HEK293T (cell line): Measurements from ENCODE around the gene CCDC180.

Experiments used
- CTCF ChIA-PET: fragments of 350-600 bp; formaldehyde crosslinking; extraction: SDS; loops from one replicate; lab custom pipeline; 2021; ENCODE audit warnings: antibody characterized with exemption, inconsistent platforms; lab: Yijun Ruan, JAX
- POLR2A ChIA-PET: fragments of 350-600 bp; formaldehyde crosslinking; extraction: SDS; loops from one replicate; lab custom pipeline; 2020; ENCODE audit warnings: antibody characterized with exemption, inconsistent platforms; lab: Yijun Ruan, JAX
- DNase-seq: peaks from one replicate; pipeline ENCODE4 v3.0.0; 2012; ENCODE audit warnings: mixed read lengths; ENCODE audit errors: extremely low spot score
- ARNT ChIP-seq: fragments of 450-650 bp; IDR thresholded peaks from 2 replicates; pipeline ENCODE4 v1.6.1; 2017; ENCODE audit warnings: mild to moderate bottlenecking
- BHLHE40 ChIP-seq: fragments of 450-650 bp; IDR thresholded peaks from 2 replicates; pipeline ENCODE4 v1.6.1; 2016; ENCODE audit warnings: mild to moderate bottlenecking, moderate library complexity, borderline replicate concordance
- CTBP1 ChIP-seq: fragments of 450-650 bp; IDR thresholded peaks from 2 replicates; pipeline ENCODE4 v1.6.1; 2016; ENCODE audit warnings: borderline replicate concordance
- ELF4 ChIP-seq: fragments of 450-650 bp; IDR thresholded peaks from 2 replicates; pipeline ENCODE4 v1.6.1; 2017; ENCODE audit warnings: antibody characterized with exemption
- FOXA1 ChIP-seq: fragments of 450-650 bp; IDR thresholded peaks from 2 replicates; pipeline ENCODE4 v1.6.1; 2016; ENCODE audit warnings: mild to moderate bottlenecking
- FOXK2 ChIP-seq: fragments of 450-650 bp; IDR thresholded peaks from 2 replicates; pipeline ENCODE4 v1.6.1; 2016; ENCODE audit warnings: mild to moderate bottlenecking
- FOXM1 ChIP-seq: fragments of 450-650 bp; IDR thresholded peaks from 2 replicates; pipeline ENCODE4 v1.6.1; 2017; ENCODE audit warnings: mild to moderate bottlenecking, borderline replicate concordance
- HDGF ChIP-seq: fragments of 450-650 bp; IDR thresholded peaks from 2 replicates; pipeline ENCODE4 v1.6.1; 2017; ENCODE audit warnings: antibody characterized with exemption, borderline replicate concordance
- L3MBTL2 ChIP-seq: fragments of 450-650 bp; conservative IDR thresholded peaks from 2 replicates; pipeline ENCODE4 v1.6.1; 2016; ENCODE audit warnings: mild to moderate bottlenecking
- LEF1 ChIP-seq: fragments of 450-650 bp; IDR thresholded peaks from 2 replicates; pipeline ENCODE4 v1.6.1; 2017; ENCODE audit warnings: mild to moderate bottlenecking, borderline replicate concordance
- NFRKB ChIP-seq: fragments of 450-650 bp; IDR thresholded peaks from 2 replicates; pipeline ENCODE4 v1.6.1; 2016; ENCODE audit warnings: mild to moderate bottlenecking, moderate library complexity
- SP1 ChIP-seq: fragments of 450-650 bp; IDR thresholded peaks from 2 replicates; pipeline ENCODE4 v1.6.1; 2017
- SUZ12 ChIP-seq: fragments of 450-650 bp; IDR thresholded peaks from 2 replicates; pipeline ENCODE4 v1.6.1; 2016; ENCODE audit warnings: mild to moderate bottlenecking
- TARDBP ChIP-seq: fragments of 450-650 bp; IDR thresholded peaks from 2 replicates; pipeline ENCODE4 v1.6.1; 2016
- ZNF384 ChIP-seq: fragments of 450-650 bp; IDR thresholded peaks from 2 replicates; pipeline ENCODE4 v1.6.1; 2016
- TF ChIP-seq, protein P1 (sequence below): fragments of 450-650 bp; IDR thresholded peaks from 2 replicates; pipeline ENCODE4 v1.6.1; 2016

CCDC180 gene

DNA sequence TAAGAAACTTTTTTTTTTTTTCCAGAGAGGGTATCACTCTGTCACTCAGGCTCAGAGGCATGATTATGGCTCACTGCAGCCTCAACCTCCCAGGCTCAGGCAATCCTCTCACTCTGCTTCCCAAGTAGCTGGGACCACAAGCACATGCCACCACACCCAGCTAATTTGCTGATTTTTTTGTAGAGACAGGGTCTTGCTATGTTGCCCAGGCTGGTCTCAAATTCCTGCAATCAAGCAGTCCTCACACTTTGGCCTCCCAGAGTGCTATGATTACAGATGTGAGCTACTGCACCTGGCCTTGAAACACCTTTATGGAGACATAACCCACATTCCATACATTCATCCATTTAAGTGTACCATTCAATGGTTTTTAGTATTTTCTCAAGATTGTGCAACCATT is 23.7 kb upstream of the CCDC180 start:
- POLR2A ChIA-PET = no interaction called here
- CTCF ChIA-PET = interaction anchor here (0.8 kb wide), 1 partner anchor 315 kb away, joined by 4 read pairs; no protein-coding TSS in a partner anchor
- TF ChIP-seq NFRKB = no peak
- no peak for TF ChIP-seq ARNT
- TF ChIP-seq FOXK2 = no peak
- TF ChIP-seq, protein P1, sequence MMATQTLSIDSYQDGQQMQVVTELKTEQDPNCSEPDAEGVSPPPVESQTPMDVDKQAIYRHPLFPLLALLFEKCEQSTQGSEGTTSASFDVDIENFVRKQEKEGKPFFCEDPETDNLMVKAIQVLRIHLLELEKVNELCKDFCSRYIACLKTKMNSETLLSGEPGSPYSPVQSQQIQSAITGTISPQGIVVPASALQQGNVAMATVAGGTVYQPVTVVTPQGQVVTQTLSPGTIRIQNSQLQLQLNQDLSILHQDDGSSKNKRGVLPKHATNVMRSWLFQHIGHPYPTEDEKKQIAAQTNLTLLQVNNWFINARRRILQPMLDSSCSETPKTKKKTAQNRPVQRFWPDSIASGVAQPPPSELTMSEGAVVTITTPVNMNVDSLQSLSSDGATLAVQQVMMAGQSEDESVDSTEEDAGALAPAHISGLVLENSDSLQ = no peak
- no peak for TF ChIP-seq ELF4
- TF ChIP-seq BHLHE40 = no peak
- no peak for TF ChIP-seq HDGF
- no peak for TF ChIP-seq TARDBP
- no peak for TF ChIP-seq FOXM1
- no peak for TF ChIP-seq LEF1
- TF ChIP-seq SP1 = no peak
- TF ChIP-seq CTBP1 = no peak
- TF ChIP-seq FOXA1 = no peak
- no peak for TF ChIP-seq L3MBTL2
- TF ChIP-seq ZNF384 = no peak
- no peak for TF ChIP-seq SUZ12
- DNase-seq = no peak

DNA sequence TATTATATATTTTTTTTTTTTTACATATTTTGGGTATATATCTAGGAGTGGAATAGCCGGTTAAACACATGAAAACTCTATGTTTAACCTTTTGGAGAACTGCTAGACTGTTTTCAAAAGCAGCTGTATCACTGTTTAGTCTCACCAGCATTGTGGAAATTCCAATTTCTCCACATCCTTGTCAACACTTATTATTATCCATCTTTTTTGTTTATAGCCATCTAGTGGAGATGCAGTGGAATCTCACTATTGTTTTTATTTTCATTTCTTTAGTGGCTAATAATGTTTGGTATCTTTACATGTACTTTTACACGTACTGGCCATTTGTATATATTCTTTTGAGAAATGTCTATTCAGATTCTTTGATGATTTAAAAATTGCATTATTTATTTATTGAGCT is 22.7 kb upstream of the CCDC180 start:
- DNase-seq = no peak
- CTCF ChIA-PET = no interaction called here
- POLR2A ChIA-PET = no interaction called here
- TF ChIP-seq L3MBTL2 = no peak
- no peak for TF ChIP-seq ARNT
- no peak for TF ChIP-seq CTBP1
- TF ChIP-seq ELF4 = no peak

DNA sequence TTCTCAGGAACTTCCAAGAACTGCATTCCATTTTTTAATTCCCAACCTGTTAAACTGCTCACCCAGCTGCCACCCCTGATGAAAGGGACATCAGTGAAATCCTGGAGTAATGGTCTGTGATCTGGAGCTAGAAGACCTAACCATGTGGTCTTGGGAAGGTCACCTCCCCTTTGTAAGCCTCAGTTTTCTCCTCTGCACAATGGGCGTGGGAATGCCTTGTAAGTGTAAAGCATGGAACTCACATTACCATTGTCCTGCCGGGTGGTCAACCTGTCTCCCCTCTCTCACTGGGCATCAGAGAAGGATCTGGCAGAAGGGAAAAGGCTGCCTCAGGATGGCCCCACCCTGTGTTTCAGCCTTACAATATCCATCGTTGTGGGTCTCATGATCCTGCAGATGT is 15.3 kb upstream of the CCDC180 start:
- DNase-seq = no peak
- ChIA-PET CTCF (interaction anchor here (0.6 kb wide), 1 partner anchor 511 kb away, joined by 4 read pairs; no protein-coding TSS in a partner anchor), POLR2A (no interaction called here)
- TF ChIP-seq FOXM1 (no peak), SUZ12 (no peak), NFRKB (no peak), HDGF (no peak), CTBP1 (no peak), TARDBP (no peak), BHLHE40 (no peak), FOXK2 (no peak), ELF4 (no peak), FOXA1 (no peak), LEF1 (no peak), L3MBTL2 (no peak), ZNF384 (no peak), SP1 (no peak), ARNT (no peak)
- TF ChIP-seq, protein P1 = no peak

DNA sequence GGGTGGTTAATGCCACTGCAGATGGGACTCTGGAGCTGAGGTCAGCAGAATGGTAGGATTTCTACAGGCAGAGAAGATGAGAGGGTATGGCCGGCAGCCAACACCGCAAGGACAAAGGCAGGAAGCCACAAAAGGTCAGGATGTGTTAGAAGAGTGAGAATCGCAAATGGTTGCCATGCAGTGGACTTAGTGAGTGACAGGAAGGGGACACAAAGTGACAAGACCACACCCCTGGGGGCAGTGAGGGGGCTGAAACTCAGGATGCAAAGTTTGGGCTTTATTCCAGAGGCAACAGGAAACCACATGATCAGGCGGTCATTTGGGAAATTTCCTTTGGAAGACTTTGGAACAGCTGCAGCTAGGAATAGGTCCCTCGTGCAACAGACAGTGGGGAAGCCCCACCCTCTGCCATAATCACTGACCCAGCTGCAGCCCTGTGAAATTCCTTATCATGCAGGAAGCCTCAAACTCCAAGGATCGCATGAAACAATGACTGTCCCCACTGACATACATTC is 14.2 kb upstream of the CCDC180 start:
- POLR2A ChIA-PET = interaction anchor here (1.7 kb wide), 1 partner anchor 56 kb away, joined by 7 read pairs; no protein-coding TSS in a partner anchor
- CTCF ChIA-PET = no interaction called here
- TF ChIP-seq FOXA1 (no peak), NFRKB (no peak), SP1 (no peak), CTBP1 (no peak), L3MBTL2 (no peak), ZNF384 (no peak)
- DNase-seq = no peak

DNA sequence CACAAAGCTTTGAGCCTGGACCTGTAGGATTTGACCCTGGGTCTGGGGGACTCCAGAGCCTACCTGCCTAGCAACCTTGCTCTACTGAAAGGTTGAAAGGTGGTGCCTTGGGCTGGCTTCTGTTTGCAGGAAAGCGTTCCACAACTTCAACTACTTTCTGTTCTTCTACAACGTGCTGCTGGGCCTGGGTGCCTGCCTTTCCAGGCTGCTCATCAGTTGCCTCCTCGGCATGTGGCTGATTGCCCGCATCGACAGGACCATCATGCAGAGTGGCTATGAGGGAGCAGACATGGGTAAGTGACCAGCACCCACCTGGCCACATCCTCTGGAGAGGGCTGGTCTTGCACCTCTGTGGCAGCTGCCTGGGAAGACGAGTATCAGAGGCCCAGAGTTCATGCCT is 13.6 kb upstream of the CCDC180 start:
- POLR2A ChIA-PET = interaction anchor here (1.7 kb wide), 1 partner anchor 56 kb away, joined by 7 read pairs; no protein-coding TSS in a partner anchor
- CTCF ChIA-PET = no interaction called here
- no peak for DNase-seq
- TF ChIP-seq FOXK2 = no peak
- TF ChIP-seq L3MBTL2 = no peak
- no peak for TF ChIP-seq TARDBP
- TF ChIP-seq ELF4 = no peak
- no peak for TF ChIP-seq ARNT
- no peak for TF ChIP-seq SP1
- no peak for TF ChIP-seq NFRKB
- no peak for TF ChIP-seq LEF1
- no peak for TF ChIP-seq CTBP1
- no peak for TF ChIP-seq BHLHE40
- no peak for TF ChIP-seq ZNF384
- TF ChIP-seq HDGF = no peak
- TF ChIP-seq FOXM1 = no peak
- TF ChIP-seq, protein P1 = no peak
- no peak for TF ChIP-seq SUZ12
- no peak for TF ChIP-seq FOXA1

DNA sequence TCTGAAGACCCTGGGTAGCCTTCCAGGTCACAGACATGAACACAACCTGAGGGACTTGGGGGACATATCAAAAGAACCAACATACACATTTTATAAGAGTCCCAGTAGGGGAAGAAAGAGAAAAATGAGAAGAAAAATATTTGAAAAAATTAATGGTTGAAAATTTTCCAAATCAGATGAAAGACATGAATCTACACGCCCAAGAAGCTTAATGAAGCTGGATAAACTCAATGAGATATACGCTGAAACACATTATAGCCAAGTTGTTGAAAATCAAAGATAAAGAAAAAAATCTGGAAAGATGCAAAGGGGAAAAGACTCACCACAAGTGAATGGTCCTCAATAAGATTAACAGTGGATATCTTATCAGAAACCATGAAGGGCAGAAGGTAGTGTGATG is 9.6 kb upstream of the CCDC180 start:
- no peak for DNase-seq
- CTCF ChIA-PET = no interaction called here

More for the DNA sequence above, 9.6 kb upstream of the CCDC180 start:
- TF ChIP-seq BHLHE40 (no peak), FOXA1 (no peak), ELF4 (no peak), FOXM1 (no peak)
- POLR2A ChIA-PET = no interaction called here
